CD14-positive monocyte (primary cell): ENCODE measurements around the gene DNAAF9. TPM values are rescaled to one million over a fixed set of nuclear protein-coding genes. Genes with fewer than 3 reads are reported as not detected.
A peak's percentile ranks its signal among the peaks of the same experiment; 100 is the strongest.

Source experiments
- DNase-seq, 3 donors: peaks; one replicate each; pipeline ENCODE4 v3.0.0-alpha.2; 2011 to 2022
- H2AFZ ChIP-seq: 2 replicates; pipeline ENCODE4 v1.6.0; 2012; ENCODE audit warnings: mild to moderate bottlenecking, low read depth, low read length, inconsistent platforms; ENCODE audit not compliant: insufficient read depth, poor library complexity, severe bottlenecking
- H3K27ac ChIP-seq, 2 donors: 1 replicate in 1 of 2; 2 replicates in 1 of 2; pipeline ENCODE4 v1.5.1; 2012 to 2013; ENCODE audit warnings: low read length in 2 of 2, control low read depth in 1 of 2, inconsistent platforms in 1 of 2, low read depth in 1 of 2, mild to moderate bottlenecking in 1 of 2
- H3K27me3 ChIP-seq, 2 donors: one replicate each; pipeline versions ENCODE4 v1.6.0 to v1.6.1; 2011 to 2013; ENCODE audit warnings: low read length in 2 of 2; ENCODE audit not compliant: control insufficient read depth in 2 of 2, insufficient read depth in 2 of 2
- H3K36me3 ChIP-seq, 2 donors: replicated peaks in 1 of 2; 1 replicate in 1 of 2; 2 replicates in 1 of 2; pipeline versions ENCODE4 v1.5.1 to v1.6.1; 2012 to 2013; ENCODE audit warnings: low read length in 2 of 2, control low read depth in 1 of 2, inconsistent platforms in 1 of 2, mild to moderate bottlenecking in 1 of 2; ENCODE audit not compliant: insufficient read depth in 2 of 2, control insufficient read depth in 1 of 2
- H3K4me1 ChIP-seq, 2 donors: 1 replicate in 1 of 2; 2 replicates in 1 of 2; pipeline versions ENCODE4 v1.5.1 to v1.6.1; 2012 to 2013; ENCODE audit warnings: low read length in 2 of 2, control low read depth in 1 of 2, inconsistent platforms in 1 of 2, mild to moderate bottlenecking in 1 of 2, moderate library complexity in 1 of 2; ENCODE audit not compliant: insufficient read depth in 2 of 2, control insufficient read depth in 1 of 2
- H3K4me2 ChIP-seq: replicated peaks from 2 replicates; pipeline ENCODE3; 2012; ENCODE audit warnings: low read length, moderate library complexity, mild to moderate bottlenecking; ENCODE audit not compliant: poor library complexity, severe bottlenecking; ENCODE audit errors: extremely low read depth
- H3K4me3 ChIP-seq, 3 experiments: fragments of 200-600 bp in 1 of 3; sonication (generic) in 1 of 3; replicated peaks in 1 of 3; 1 replicate in 2 of 3; 2 replicates in 1 of 3; pipeline ENCODE4 v1.5.1; 2011 to 2013; ENCODE audit warnings: low read length in 3 of 3, mild to moderate bottlenecking in 3 of 3, control low read depth in 2 of 3, low read depth in 2 of 3, inconsistent platforms in 1 of 3, moderate library complexity in 1 of 3
- H3K79me2 ChIP-seq: 2 replicates; pipeline ENCODE4 v1.6.0; 2012; ENCODE audit warnings: mild to moderate bottlenecking, control low read depth, inconsistent platforms, low read length, moderate library complexity; ENCODE audit not compliant: insufficient read depth
- H3K9ac ChIP-seq: 2 replicates; pipeline ENCODE4 v1.6.0; 2017; ENCODE audit warnings: low read length, mild to moderate bottlenecking; ENCODE audit not compliant: insufficient read depth, poor library complexity, severe bottlenecking
- H3K9me3 ChIP-seq, 2 donors: replicated peaks in 1 of 2; 1 replicate in 1 of 2; 2 replicates in 1 of 2; pipeline versions ENCODE4 v1.5.1 to v1.6.1; 2012 to 2013; ENCODE audit warnings: low read length in 2 of 2, control low read depth in 1 of 2; ENCODE audit not compliant: control insufficient read depth in 1 of 2, insufficient read depth in 1 of 2
- H4K20me1 ChIP-seq: 2 replicates; pipeline ENCODE4 v1.6.0; 2012; ENCODE audit warnings: mild to moderate bottlenecking, low read length, control low read depth, moderate library complexity; ENCODE audit not compliant: insufficient read depth
- H3K27ac Mint-ChIP-seq, 7 donors: one replicate each; pipeline ENCODE4 v1.8.0; 2020; ENCODE audit warnings: mild to moderate bottlenecking in 7 of 7, mixed read lengths in 7 of 7, moderate library complexity in 6 of 7, inconsistent platforms in 2 of 7
- H3K27me3 Mint-ChIP-seq, 3 donors: one replicate each; pipeline ENCODE4 v1.8.0; 2021 to 2022; ENCODE audit warnings: low read depth in 3 of 3, mild to moderate bottlenecking in 3 of 3, mixed read lengths in 3 of 3, moderate library complexity in 3 of 3, inconsistent platforms in 1 of 3
- H3K36me3 Mint-ChIP-seq, 2 donors: one replicate each; pipeline ENCODE4 v1.8.0; 2020; ENCODE audit warnings: mixed read lengths in 2 of 2, inconsistent platforms in 1 of 2, mild to moderate bottlenecking in 1 of 2
- H3K4me1 Mint-ChIP-seq: one replicate; pipeline ENCODE4 v1.8.0; 2020; ENCODE audit warnings: mild to moderate bottlenecking, mixed read lengths
- H3K4me3 Mint-ChIP-seq, 2 donors: one replicate each; pipeline ENCODE4 v1.8.0; 2020; ENCODE audit warnings: mild to moderate bottlenecking in 2 of 2, mixed read lengths in 2 of 2, moderate library complexity in 1 of 2
- H3K9me3 Mint-ChIP-seq, 7 donors: one replicate each; pipeline ENCODE4 v1.8.0; 2020 to 2022; ENCODE audit warnings: mixed read lengths in 7 of 7, mild to moderate bottlenecking in 6 of 7, moderate library complexity in 6 of 7, inconsistent platforms in 2 of 7
- CTCF ChIP-seq: fragments of 200-600 bp; IDR thresholded peaks from one replicate; pipeline ENCODE4 v1.8.0; 2022; ENCODE audit warnings: antibody characterized with exemption, mild to moderate bottlenecking
- WGBS: methylation state at CpG from one replicate; pipeline ENCODE4 v1.1.5; 2013; ENCODE audit warnings: missing lambda C conversion rate; ENCODE audit not compliant: insufficient coverage; 5-methylcytosine and 5-hydroxymethylcytosine counted together
- intact Hi-C, 2 donors: fragments of 100-400 bp; cut with micrococcal nuclease; formaldehyde crosslinking; loops; one replicate each; pipeline versions ENCODE4 v1.15.0 to v1.15.1; 2023
- polyA plus RNA-seq, 3 donors: library from polyadenylated mRNA; depleted of rRNA in 1 of 3; unstranded in 2 of 3; stranded (reverse) in 1 of 3; fragments of 300-500 nt in 2 of 3; fragments of >200 nt in 1 of 3; fragmentation: Illumina TruSeq in 2 of 3; gene quantifications; 1 replicate in 2 of 3; 2 replicates in 1 of 3; pipeline ENCODE4 v1.2.3, GENCODE V29; 2012 to 2021

The DNAAF9 gene
- polyA plus RNA-seq, 3 donors, result 0.53 to 10.8 (median 1.2) TPM

- H3K4me3 Mint-ChIP-seq, result no peak overlapping the region
- peaks cover 2 to 15% of the 10 kb centered on the region in 2 donors for H3K36me3 Mint-ChIP-seq
- TF ChIP-seq CTCF, result no peak
- 100% methylated on average over 1 of the region's 2 CpGs for WGBS
- Histone ChIP-seq H3K9me3 (no peaks in the 10 kb centered on the region), H3K27me3 (no peaks in the 10 kb centered on the region), H3K9ac (no peak overlapping the region), H3K79me2 (peaks cover 86% of the 10 kb centered on the region), H3K27ac (no peak overlapping the region), H3K4me1 (peaks cover 30 to 39% of the 10 kb centered on the region in 2 donors), H2AFZ (no peak overlapping the region), H3K36me3 (no peaks in the 10 kb centered on the region), H3K4me3 (no peak overlapping the region), H4K20me1 (peaks cover 68% of the 10 kb centered on the region), H3K4me2 (no peak overlapping the region)
- no peak for DNase-seq
- peaks cover 0 to 2% (median 0%) of the 10 kb centered on the region in 3 donors for H3K27me3 Mint-ChIP-seq
- intact Hi-C loops, result no loop called here
- peak overlapping the region in 4 of 7 donors; percentile 8 to 59 (median 45) for H3K27ac Mint-ChIP-seq
- no peaks in the 10 kb centered on the region for H3K9me3 Mint-ChIP-seq
- peaks cover 44% of the 10 kb centered on the region for H3K4me1 Mint-ChIP-seq
Observed at GRCh38 chr20:3403741-3404140, 3.7 kb downstream of the DNAAF9 start.

- peaks cover 99% of the 10 kb centered on the region for H3K79me2 ChIP-seq
- peaks cover 2 to 15% of the 10 kb centered on the region in 2 donors for H3K36me3 Mint-ChIP-seq
Observed at GRCh38 chr20:3402453-3402852, 5.0 kb downstream of the DNAAF9 start.

More at GRCh38 chr20:3402453-3402852, 5.0 kb downstream of the DNAAF9 start:
- no peak for TF ChIP-seq CTCF
- peaks cover 0 to 2% (median 0%) of the 10 kb centered on the region in 3 donors for H3K27me3 Mint-ChIP-seq
- H3K27ac Mint-ChIP-seq, result peak overlapping the region in 1 of 7 donors; percentile 1
- Histone ChIP-seq H3K27me3 (no peaks in the 10 kb centered on the region), H3K4me3 (no peak overlapping the region), H3K4me1 (peaks cover 25 to 32% of the 10 kb centered on the region in 2 donors), H3K4me2 (no peak overlapping the region), H3K9ac (no peak overlapping the region), H2AFZ (no peak overlapping the region), H3K9me3 (no peaks in the 10 kb centered on the region), H4K20me1 (peaks cover 81% of the 10 kb centered on the region), H3K36me3 (no peaks in the 10 kb centered on the region), H3K27ac (no peak overlapping the region)
- intact Hi-C loops, result no loop called here
- no peak overlapping the region for H3K4me3 Mint-ChIP-seq
- peaks cover 0 to under 1% (median 0%) of the 10 kb centered on the region in 7 donors for H3K9me3 Mint-ChIP-seq
- no peak for DNase-seq
- WGBS, result 95% methylated on average over 2 of the region's 6 CpGs
- peaks cover 39% of the 10 kb centered on the region for H3K4me1 Mint-ChIP-seq
